GM10266 (cell line): ENCODE results near the gene SLC24A4.

Experiments
- DNase-seq: peaks from one replicate; pipeline ENCODE4 v3.0.0; 2012; ENCODE audit errors: extremely low spot score
- TF ChIP-seq, protein P1 (sequence below): IDR thresholded peaks from 2 replicates; pipeline ENCODE4 v1.5.1; 2012; ENCODE audit warnings: mild to moderate bottlenecking, low read depth; ENCODE audit not compliant: control insufficient read depth, insufficient read depth; ENCODE audit errors: missing control alignments

The SLC24A4 gene

DNA sequence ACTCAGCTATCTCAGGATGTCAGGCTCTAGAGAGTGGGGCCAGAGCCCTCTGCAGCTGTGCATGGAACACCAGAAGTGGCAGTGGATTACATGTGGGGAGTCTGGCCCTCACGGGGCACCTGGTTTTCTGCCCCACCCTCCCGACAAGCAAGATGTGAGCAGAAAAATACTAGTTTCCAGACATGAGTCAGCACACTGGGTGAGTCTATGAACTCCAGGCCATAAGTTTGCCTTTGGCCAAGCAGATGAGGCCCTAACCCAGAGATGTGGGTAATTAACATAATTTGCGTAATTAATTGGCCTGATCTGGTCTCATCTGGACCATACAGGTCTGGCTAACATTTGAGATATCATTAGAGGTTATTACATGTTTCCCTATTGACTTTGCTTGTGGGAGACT is 37.7 kb upstream of the SLC24A4 start:
- DNase-seq = no peak
- TF ChIP-seq, protein P1, sequence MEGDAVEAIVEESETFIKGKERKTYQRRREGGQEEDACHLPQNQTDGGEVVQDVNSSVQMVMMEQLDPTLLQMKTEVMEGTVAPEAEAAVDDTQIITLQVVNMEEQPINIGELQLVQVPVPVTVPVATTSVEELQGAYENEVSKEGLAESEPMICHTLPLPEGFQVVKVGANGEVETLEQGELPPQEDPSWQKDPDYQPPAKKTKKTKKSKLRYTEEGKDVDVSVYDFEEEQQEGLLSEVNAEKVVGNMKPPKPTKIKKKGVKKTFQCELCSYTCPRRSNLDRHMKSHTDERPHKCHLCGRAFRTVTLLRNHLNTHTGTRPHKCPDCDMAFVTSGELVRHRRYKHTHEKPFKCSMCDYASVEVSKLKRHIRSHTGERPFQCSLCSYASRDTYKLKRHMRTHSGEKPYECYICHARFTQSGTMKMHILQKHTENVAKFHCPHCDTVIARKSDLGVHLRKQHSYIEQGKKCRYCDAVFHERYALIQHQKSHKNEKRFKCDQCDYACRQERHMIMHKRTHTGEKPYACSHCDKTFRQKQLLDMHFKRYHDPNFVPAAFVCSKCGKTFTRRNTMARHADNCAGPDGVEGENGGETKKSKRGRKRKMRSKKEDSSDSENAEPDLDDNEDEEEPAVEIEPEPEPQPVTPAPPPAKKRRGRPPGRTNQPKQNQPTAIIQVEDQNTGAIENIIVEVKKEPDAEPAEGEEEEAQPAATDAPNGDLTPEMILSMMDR = no peak

- TF ChIP-seq, protein P1 = no peak
These were observed 35.0 kb upstream of the SLC24A4 start for GRCh38 chr14:92287987-92288386.

DNA sequence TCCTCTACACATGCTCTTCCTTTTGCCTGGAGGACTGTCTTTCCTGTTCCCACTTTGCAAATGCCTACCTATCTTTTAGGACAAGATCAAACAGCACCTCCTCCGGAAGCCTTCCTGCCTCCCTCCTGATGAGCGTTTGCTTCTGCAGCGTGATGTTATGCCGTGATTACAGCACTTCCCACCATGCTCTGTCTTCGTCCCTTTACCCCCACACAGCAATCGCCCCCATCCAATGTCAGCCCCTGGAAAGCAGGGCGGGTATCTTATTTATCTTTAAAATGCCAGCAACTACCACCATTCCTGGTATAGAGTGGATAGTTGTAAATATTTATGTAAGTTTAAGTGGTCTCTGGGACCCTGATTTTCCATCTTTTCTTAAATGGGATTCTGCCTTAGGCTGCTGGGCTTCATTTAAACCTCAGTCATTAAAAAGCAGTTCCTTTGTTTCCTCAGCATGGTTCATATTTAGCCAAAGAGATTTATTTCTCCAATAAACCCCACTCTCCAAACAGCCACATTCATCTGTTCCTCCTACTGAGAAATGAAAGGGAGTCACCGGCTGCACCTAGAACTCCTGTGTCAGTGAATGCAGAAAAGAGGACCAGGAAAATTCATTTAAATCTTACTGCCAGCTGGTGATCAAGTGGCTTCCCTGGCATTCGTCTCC is 33.8 kb upstream of the SLC24A4 start:
- no peak for DNase-seq
- TF ChIP-seq, protein P1 = no peak

More at GRCh38 chr14:92287987-92288386, 35.0 kb upstream of the SLC24A4 start:
- DNase-seq = no peak

- no peak for DNase-seq
- TF ChIP-seq, protein P1 = no peak
These were observed 30.3 kb upstream of the SLC24A4 start for GRCh38 chr14:92292673-92293072.

DNA sequence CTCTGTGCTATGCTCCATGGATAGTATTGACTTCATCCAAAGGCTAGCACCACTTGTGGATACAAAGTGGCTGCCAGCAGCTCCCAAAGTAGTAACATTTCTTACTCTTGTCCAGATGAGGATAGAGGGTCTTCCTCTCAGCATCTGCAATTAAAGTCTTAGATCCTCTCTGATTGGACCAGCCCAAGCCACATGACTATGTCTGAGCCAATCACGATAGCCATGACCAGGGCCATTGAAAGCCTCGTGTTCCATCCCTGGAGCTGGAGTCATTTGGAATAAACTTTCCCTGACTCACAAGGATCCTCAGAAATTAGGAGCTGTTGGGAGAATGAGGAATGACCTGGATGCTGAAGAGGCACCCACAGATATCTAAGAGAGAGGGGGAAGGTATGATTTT is 28.5 kb upstream of the SLC24A4 start:
- DNase-seq = no peak
- TF ChIP-seq, protein P1 = no peak

GRCh38 chr14:92297818-92298595 is 25.0 kb upstream of the SLC24A4 start:
- DNase-seq = no peak
- TF ChIP-seq, protein P1 = no peak

GRCh38 chr14:92302481-92302880 is 20.5 kb upstream of the SLC24A4 start:
- no peak for DNase-seq
- TF ChIP-seq, protein P1 = no peak
